ENCODE data around the gene ABRACL. TPM values are rescaled to one million over a fixed set of nuclear protein-coding genes. Genes with fewer than 3 reads are reported as not detected.

ABRACL gene
- polyA plus RNA-seq, 1 experiment = 56.4 TPM

DNA sequence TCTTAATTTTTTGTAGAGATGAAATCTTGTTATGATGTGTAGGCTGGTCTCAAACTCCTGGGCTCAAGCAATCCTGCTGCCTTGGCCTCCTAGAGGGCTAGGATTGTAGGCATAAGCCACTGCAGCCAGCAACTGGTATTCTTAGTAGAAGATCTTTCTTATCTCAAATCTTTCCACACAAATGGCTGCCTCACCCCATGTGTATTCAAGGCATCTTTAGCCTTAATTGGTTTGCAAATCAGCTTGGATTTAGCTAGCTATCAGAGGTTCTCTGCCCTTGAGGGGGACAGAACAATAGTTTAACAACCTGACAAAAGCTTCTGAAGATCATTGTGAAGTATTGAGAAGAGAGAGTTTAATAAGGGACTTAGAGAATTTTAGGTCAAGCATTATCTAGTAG, 17.9 kb upstream of the ABRACL start:
- ChIA-PET POLR2A (no interaction called here), CTCF (no interaction called here)
- Histone ChIP-seq H3K4me3 (ENCODE audit: low read depth, low read length) (no peak overlapping the region), H3K27ac (ENCODE audit: low read depth, low read length) (no peak overlapping the region), H3K27me3 (ENCODE audit: control insufficient read depth, insufficient read depth, low read length) (no peaks in the 10 kb centered on the region), H3K9me3 (ENCODE audit: control insufficient read depth, insufficient read depth, low read length) (no peaks in the 10 kb centered on the region)
- DNase-seq (ENCODE audit: low read depth, low spot score) = no peak
- no peak for TF ChIP-seq CTCF (IDR thresholded peaks at IDR 0.05; ENCODE audit: low read depth, low read length)

- ChIA-PET CTCF (no interaction called here), POLR2A (no interaction called here)
- no peaks in the 10 kb centered on the region for H3K9me3 ChIP-seq (ENCODE audit: control insufficient read depth, insufficient read depth, low read length)
- no peak overlapping the region for H3K4me3 ChIP-seq (ENCODE audit: low read depth, low read length)
- peaks cover 2% of the 10 kb centered on the region for H3K27me3 ChIP-seq (ENCODE audit: control insufficient read depth, insufficient read depth, low read length)
- no peak for DNase-seq (ENCODE audit: low read depth, low spot score)
- TF ChIP-seq CTCF (IDR thresholded peaks at IDR 0.05; ENCODE audit: low read depth, low read length) = no peak
- H3K27ac ChIP-seq (ENCODE audit: low read depth, low read length) = no peak overlapping the region
These were observed 16.6 kb upstream of the ABRACL start for GRCh38 chr6:139011980-139012379.

DNA sequence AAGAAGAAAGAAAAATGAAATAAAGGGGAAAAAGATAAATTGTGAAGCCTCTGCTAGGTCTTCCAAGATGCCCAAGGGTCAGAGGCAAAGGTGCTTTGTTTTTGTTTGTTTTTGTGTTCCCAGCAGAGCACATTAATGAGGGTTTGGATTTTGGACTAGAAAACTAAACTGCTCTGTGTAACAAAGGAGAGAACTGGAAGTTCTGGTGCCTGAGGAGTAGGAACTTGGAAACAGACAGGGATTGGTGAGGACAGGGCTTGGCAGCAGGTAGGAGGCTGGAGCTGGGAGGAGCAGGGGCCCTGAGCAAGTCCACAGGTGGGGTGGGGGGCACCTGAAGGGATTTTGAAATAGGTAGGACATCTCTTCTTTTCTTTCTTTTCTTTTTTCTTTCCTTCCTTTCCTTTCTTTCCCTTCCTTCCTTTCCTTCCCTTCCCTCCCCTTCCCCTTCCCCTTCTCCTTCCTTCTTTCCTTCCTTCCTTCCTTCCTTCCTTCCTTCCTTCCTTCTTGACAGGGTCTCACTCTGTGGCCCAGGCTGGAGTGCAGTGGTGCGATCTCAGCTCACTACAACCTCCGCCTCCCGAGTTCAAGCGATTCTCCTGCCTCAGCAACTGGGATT, 15.3 kb upstream of the ABRACL start:
- Histone ChIP-seq H3K27ac (ENCODE audit: low read depth, low read length) (no peak overlapping the region), H3K9me3 (ENCODE audit: control insufficient read depth, insufficient read depth, low read length) (no peaks in the 10 kb centered on the region), H3K27me3 (ENCODE audit: control insufficient read depth, insufficient read depth, low read length) (peaks cover 3% of the 10 kb centered on the region), H3K4me3 (ENCODE audit: low read depth, low read length) (no peak overlapping the region)
- DNase-seq (ENCODE audit: low read depth, low spot score) = no peak
- ChIA-PET CTCF (no interaction called here), POLR2A (no interaction called here)
- TF ChIP-seq CTCF (IDR thresholded peaks at IDR 0.05; ENCODE audit: low read depth, low read length) = no peak

DNA sequence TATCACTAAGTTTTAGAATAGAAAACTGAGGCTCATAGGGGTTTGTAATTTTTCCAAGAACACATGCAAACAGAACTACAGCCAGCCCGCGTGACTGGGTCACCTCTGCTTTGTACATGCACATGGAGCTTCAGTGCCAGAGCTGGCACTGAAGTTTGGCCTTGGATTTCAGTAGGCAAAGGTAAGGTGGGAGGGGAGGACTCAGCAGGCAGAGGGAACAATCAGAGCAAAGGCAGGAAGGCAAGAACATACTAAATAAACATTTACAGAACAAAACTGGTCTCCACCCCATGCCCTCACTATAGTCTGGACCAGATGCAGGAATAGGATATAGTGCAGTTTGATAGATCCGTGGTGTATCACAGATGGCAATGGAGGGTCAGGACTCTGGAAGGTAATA, 13.6 kb upstream of the ABRACL start:
- no peak for TF ChIP-seq CTCF (IDR thresholded peaks at IDR 0.05; ENCODE audit: low read depth, low read length)
- Histone ChIP-seq H3K27ac (ENCODE audit: low read depth, low read length) (no peak overlapping the region), H3K4me3 (ENCODE audit: low read depth, low read length) (no peak overlapping the region), H3K9me3 (ENCODE audit: control insufficient read depth, insufficient read depth, low read length) (no peaks in the 10 kb centered on the region), H3K27me3 (ENCODE audit: control insufficient read depth, insufficient read depth, low read length) (peaks cover 3% of the 10 kb centered on the region)
- CTCF ChIA-PET = no interaction called here
- DNase-seq (ENCODE audit: low read depth, low spot score) = no peak
- POLR2A ChIA-PET = interaction anchor here (0.7 kb wide), 1 partner anchor 225 kb away, joined by 6 read pairs; no protein-coding TSS in a partner anchor

DNA sequence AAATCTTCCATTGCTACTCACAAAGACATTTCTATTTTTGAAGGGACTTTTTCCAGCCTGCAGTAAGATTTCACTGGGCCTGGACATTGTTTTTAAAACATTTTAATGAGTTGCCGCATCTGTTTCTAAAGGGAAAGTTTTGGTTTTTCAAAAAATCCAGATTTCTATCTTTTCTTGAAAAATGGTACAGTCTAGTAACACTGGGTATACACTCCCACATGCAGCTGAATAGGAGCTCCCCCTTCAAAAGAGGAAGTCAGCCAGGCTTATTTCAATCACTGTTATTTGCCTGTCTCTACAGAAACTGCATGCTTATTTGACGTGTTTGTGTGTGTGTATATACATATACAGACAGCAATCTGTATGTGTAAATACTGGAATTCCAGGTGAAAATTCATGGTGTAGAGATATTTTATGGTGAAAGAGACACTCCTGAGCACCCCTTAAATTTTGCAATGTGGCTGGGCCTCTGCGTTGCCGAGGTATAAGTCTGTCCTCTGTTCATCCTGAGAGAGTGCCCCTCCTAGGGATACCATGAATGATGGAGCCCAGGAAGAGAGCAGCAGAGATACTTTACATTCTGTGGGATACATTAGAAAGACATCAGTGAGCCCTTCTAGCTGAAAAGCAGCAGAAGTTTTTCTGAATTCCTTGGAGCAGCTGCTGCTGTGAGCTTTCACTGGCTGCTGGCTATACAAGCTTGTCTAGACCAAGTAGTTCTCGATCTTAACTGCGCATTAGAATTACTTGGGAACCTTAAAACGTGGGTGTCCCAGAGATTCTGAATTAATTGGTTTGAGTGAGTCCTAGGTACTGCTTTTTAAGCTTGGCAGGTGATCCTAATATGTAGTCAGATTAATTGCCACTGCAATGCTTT, 12.0 kb upstream of the ABRACL start:
- CTCF ChIA-PET = interaction anchor here (1.7 kb wide), 1 partner anchor 28 kb away, joined by 4 read pairs; the partner anchor contains the start of gene REPS1
- DNase-seq (ENCODE audit: low read depth, low spot score) = no peak

More for the DNA sequence above, 12.0 kb upstream of the ABRACL start:
- POLR2A ChIA-PET = no interaction called here
- no peak for TF ChIP-seq CTCF (IDR thresholded peaks at IDR 0.05; ENCODE audit: low read depth, low read length)
- no peaks in the 10 kb centered on the region for H3K9me3 ChIP-seq (ENCODE audit: control insufficient read depth, insufficient read depth, low read length)
- no peak overlapping the region for H3K27ac ChIP-seq (ENCODE audit: low read depth, low read length)
- peaks cover 3% of the 10 kb centered on the region for H3K27me3 ChIP-seq (ENCODE audit: control insufficient read depth, insufficient read depth, low read length)
- H3K4me3 ChIP-seq (ENCODE audit: low read depth, low read length) = no peak overlapping the region

Measured in AG04450 (cell line).